Motor neuron (in vitro differentiated cells): ENCODE measurements around the gene DUS3L. TPM values are rescaled to one million over a fixed set of nuclear protein-coding genes. Genes with fewer than 3 reads are reported as not detected.

Experiments
- total RNA-seq, 8 experiments: library from RNA; unstranded; fragments of 300-600 nt; gene quantifications; 2 replicates each; pipeline versions ENCODE4 v1.2.3 to v1.2.4, GENCODE V29; 2022

Gene DUS3L
- total RNA-seq, 8 experiments from 2014 or later: 8.9 to 49.0 (median 20.2) TPM

Other genes with a start within 250 kb of the DUS3L start
- gene TINCR, start 223.2 kb downstream of the DUS3L start, total RNA-seq: 1 to 10 TPM in 5 of 8 experiments, under 1 TPM in 3; 0.46 to 2.6 (median 1.1) TPM
- gene SAFB2, start 168.4 kb downstream of the DUS3L start, total RNA-seq: 10 to 100 TPM; 31.1 to 97.5 (median 50.6) TPM
- 100 to 1,000 TPM in 3 of 8 experiments, 10 to 100 TPM in 5; 37.2 to 144 (median 73.5) TPM for gene SAFB, start 168.1 kb downstream of the DUS3L start, total RNA-seq
- 10 to 100 TPM; 36.6 to 86.7 (median 54.2) TPM for gene MICOS13, start 110.6 kb downstream of the DUS3L start, total RNA-seq
- gene HSD11B1L, start 110.1 kb downstream of the DUS3L start, total RNA-seq: 10 to 100 TPM in 5 of 8 experiments, 1 to 10 TPM in 3; 4.6 to 28.1 (median 20.6) TPM
- gene RPL36, start 100.9 kb downstream of the DUS3L start, total RNA-seq: 1,000 to 10,000 TPM; 1,024 to 1,875 (median 1,439) TPM
- 100 to 1,000 TPM in 1 of 8 experiments, 10 to 100 TPM in 7; 49.8 to 109 (median 94.9) TPM for gene LONP1, start 71.0 kb downstream of the DUS3L start, total RNA-seq
- gene CATSPERD, start 70.5 kb downstream of the DUS3L start, total RNA-seq: under 1 TPM in 1 of 8 experiments, not detected in 7; 0.05 TPM
- gene PRR22, start 6.4 kb downstream of the DUS3L start, total RNA-seq: 1 to 10 TPM in 6 of 8 experiments, under 1 TPM in 2; 0.43 to 5.7 (median 1.3) TPM
- 1 to 10 TPM in 3 of 8 experiments, under 1 TPM in 3, not detected in 2; 0.49 to 2.7 (median 1.1) TPM for gene NRTN, start 13.9 kb upstream of the DUS3L start, total RNA-seq
- gene FUT6, start 48.5 kb upstream of the DUS3L start, total RNA-seq: 1 to 10 TPM in 2 of 8 experiments, under 1 TPM in 5, not detected in 1; 0.35 to 2.2 (median 0.87) TPM
- 1 to 10 TPM in 4 of 8 experiments, under 1 TPM in 2, not detected in 2; 0.21 to 4.5 (median 1.4) TPM for gene FUT3, start 60.3 kb upstream of the DUS3L start, total RNA-seq
- gene FUT5, start 79.4 kb upstream of the DUS3L start, total RNA-seq: 1 to 10 TPM in 1 of 8 experiments, under 1 TPM in 5, not detected in 2; 0.13 to 1.6 (median 0.44) TPM
- 100 to 1,000 TPM; 253 to 531 (median 343) TPM for gene NDUFA11, start 112.6 kb upstream of the DUS3L start, total RNA-seq
- 1 to 10 TPM; 1.8 to 5.2 (median 3.3) TPM for gene VMAC, start 113.7 kb upstream of the DUS3L start, total RNA-seq
- 10 to 100 TPM in 3 of 8 experiments, 1 to 10 TPM in 5; 3.1 to 62.5 (median 8.0) TPM for gene CAPS, start 123.1 kb upstream of the DUS3L start, total RNA-seq
- 10 to 100 TPM; 31.5 to 69.1 (median 41.0) TPM for gene RANBP3, start 187.0 kb upstream of the DUS3L start, total RNA-seq